Measurements from ENCODE around the gene ZFP36L2. TPM values are rescaled to one million over a fixed set of nuclear protein-coding genes. Genes with fewer than 3 reads are reported as not detected.

ZFP36L2 gene
- total RNA-seq, 1 experiment from 2014 or later: 105 TPM

DNA sequence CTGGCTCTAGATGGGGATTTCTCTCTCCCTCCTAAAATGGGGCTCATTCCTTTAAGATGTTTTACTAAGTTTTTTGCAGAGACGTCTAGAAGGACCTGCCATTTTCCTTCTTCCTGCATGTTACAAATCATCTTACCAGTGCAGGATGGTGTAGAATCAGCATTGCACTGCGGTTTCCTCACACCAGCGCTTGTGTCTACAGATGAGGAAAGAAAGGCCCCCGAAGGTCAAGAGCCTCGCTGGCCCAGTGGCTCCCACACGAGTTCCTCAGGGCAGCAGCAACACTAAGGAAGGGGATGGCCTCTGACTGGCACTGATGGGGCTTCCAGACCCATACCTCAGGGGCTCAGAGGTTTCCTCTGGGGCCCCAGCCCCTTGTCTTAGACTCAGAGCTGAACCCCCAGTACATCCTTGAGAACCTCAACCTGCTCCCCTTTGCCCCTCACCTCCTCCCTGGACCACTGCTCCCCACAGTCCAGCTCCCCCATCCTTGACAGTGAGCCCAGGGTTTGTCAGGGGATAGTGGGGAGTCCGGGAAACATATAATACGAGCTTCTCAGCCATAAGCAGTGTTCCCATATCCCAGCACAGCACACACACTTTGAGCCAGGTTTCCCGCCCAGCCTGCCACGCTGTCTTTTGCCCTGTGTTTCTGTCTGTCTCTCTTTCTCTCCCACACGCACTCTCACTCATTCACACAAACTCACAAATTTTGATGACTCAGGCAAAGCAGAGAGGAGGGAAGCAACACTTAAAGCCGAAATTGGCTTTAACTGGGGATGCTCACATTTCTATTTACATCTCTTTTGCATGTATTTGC is 29.4 kb downstream of the ZFP36L2 start:
- WGBS (ENCODE audit: extremely low coverage, insufficient read length, low lambda C conversion rate): no CpG with 5 or more reads among the region's 12 CpGs
- H2BK5ac ChIP-seq (ENCODE audit: insufficient read length, low read length): no peak overlapping the region
- no peak overlapping the region for H3T11ph ChIP-seq (ENCODE audit: low read length)
- DNase-seq: no peak
- H2AFZ ChIP-seq (ENCODE audit: low read length): no peak overlapping the region
- no peak overlapping the region for H4K5ac ChIP-seq (ENCODE audit: insufficient read length, low read depth, low read length)
- H3K4me1 ChIP-seq (ENCODE audit: insufficient read depth, low read length): no peaks in the 10 kb centered on the region; the same call in 1 of the 2 replicates
- no peaks in the 10 kb centered on the region for H3K36me3 Mint-ChIP-seq (ENCODE audit: insufficient read depth in 1 of 3, low read depth in 3 of 3)
- H3K79me2 ChIP-seq (ENCODE audit: insufficient read depth, low read length): no peaks in the 10 kb centered on the region
- H3K27me3 ChIP-seq (ENCODE audit: insufficient read depth, low read length): no peaks in the 10 kb centered on the region
- no peak overlapping the region for H3K18ac ChIP-seq (ENCODE audit: insufficient read length, low read depth, low read length)
- H2AK5ac ChIP-seq (ENCODE audit: insufficient read length, low read length): no peak overlapping the region
- peak overlapping the region in 2 of 3 experiments; percentile 0 to 28; a peak in 2 of 7 replicates for H3K27ac Mint-ChIP-seq
- H3K4ac ChIP-seq (ENCODE audit: low read depth, low read length): no peak overlapping the region
- no peak overlapping the region for H3K14ac ChIP-seq (ENCODE audit: insufficient read depth, low read length)
- H3K56ac ChIP-seq (ENCODE audit: insufficient read length, low read depth, low read length): no peak overlapping the region
- H4K20me1 ChIP-seq (ENCODE audit: control insufficient read depth, insufficient read depth, insufficient read length): no peaks in the 10 kb centered on the region
- no peaks in the 10 kb centered on the region for H3K27me3 Mint-ChIP-seq (ENCODE audit: low read depth)
- TF ChIP-seq, protein P1, sequence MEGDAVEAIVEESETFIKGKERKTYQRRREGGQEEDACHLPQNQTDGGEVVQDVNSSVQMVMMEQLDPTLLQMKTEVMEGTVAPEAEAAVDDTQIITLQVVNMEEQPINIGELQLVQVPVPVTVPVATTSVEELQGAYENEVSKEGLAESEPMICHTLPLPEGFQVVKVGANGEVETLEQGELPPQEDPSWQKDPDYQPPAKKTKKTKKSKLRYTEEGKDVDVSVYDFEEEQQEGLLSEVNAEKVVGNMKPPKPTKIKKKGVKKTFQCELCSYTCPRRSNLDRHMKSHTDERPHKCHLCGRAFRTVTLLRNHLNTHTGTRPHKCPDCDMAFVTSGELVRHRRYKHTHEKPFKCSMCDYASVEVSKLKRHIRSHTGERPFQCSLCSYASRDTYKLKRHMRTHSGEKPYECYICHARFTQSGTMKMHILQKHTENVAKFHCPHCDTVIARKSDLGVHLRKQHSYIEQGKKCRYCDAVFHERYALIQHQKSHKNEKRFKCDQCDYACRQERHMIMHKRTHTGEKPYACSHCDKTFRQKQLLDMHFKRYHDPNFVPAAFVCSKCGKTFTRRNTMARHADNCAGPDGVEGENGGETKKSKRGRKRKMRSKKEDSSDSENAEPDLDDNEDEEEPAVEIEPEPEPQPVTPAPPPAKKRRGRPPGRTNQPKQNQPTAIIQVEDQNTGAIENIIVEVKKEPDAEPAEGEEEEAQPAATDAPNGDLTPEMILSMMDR (conservative IDR thresholded peaks at IDR 0.05): no peak
- no peak overlapping the region for H2BK120ac ChIP-seq (ENCODE audit: low read depth, low read length, poor library complexity, severe bottlenecking)
- no peak overlapping the region; a peak in 1 of 5 replicates for H3K4me3 Mint-ChIP-seq
- H3K79me1 ChIP-seq (ENCODE audit: insufficient read depth, low read depth, low read length, poor library complexity, severe bottlenecking): no peaks in the 10 kb centered on the region
- H3K9me3 Mint-ChIP-seq: no peaks in the 10 kb centered on the region
- H3K4me1 Mint-ChIP-seq: peaks cover 16 to 25% of the 10 kb centered on the region in 2 experiments
- no peak overlapping the region for H4K8ac ChIP-seq (replicated peaks; ENCODE audit: insufficient read length, low read depth, low read length)
- H3K23me2 ChIP-seq (ENCODE audit: insufficient read length, low read depth, low read length, poor library complexity, severe bottlenecking): no peaks in the 10 kb centered on the region
- no peak overlapping the region for H3K27ac ChIP-seq (ENCODE audit: insufficient read length, low read depth, low read length)
- H2BK15ac ChIP-seq (ENCODE audit: low read depth, low read length): no peak overlapping the region
- no peak overlapping the region for H3K23ac ChIP-seq (ENCODE audit: insufficient read length, low read depth, low read length)
- no peak overlapping the region for H2BK20ac ChIP-seq (ENCODE audit: low read depth, low read length, poor library complexity, severe bottlenecking)
- no peak overlapping the region for H3K9ac ChIP-seq (ENCODE audit: extremely low read depth, insufficient read length, low read length)
- no peak overlapping the region for H2BK12ac ChIP-seq (ENCODE audit: insufficient read length, low read depth, low read length)
- H3K4me2 ChIP-seq (ENCODE audit: insufficient read depth, insufficient read length, low read length): no peak overlapping the region
- H3K9me3 ChIP-seq (ENCODE audit: control insufficient read depth, low read depth, low read length): no peaks in the 10 kb centered on the region
- H4K91ac ChIP-seq (ENCODE audit: insufficient read length, low read depth, low read length): no peak overlapping the region
